ENCODE results near the gene CHST11.

Gene CHST11

GRCh38 chr12:104427547-104427938 is 29.2 kb upstream of the CHST11 start:
- Histone ChIP-seq H3K36me3 (ENCODE audit: control insufficient read depth, insufficient read depth, low read length) (no peaks in the 10 kb centered on the region), H3K27ac (ENCODE audit: low read depth, low read length) (no peak overlapping the region), H3K9ac (ENCODE audit: low read length) (no peak overlapping the region), H3K4me3 (ENCODE audit: low read depth, low read length) (no peak overlapping the region), H3K9me3 (ENCODE audit: control insufficient read depth, insufficient read depth, low read depth, low read length) (peaks cover 9% of the 10 kb centered on the region), H3K27me3 (ENCODE audit: control insufficient read depth, insufficient read depth, low read length) (no peaks in the 10 kb centered on the region), H3K4me1 (ENCODE audit: control insufficient read depth, insufficient read depth, low read length) (no peaks in the 10 kb centered on the region)

- Histone ChIP-seq H3K4me3 (ENCODE audit: low read depth, low read length) (no peak overlapping the region), H3K36me3 (ENCODE audit: control insufficient read depth, insufficient read depth, low read length) (no peaks in the 10 kb centered on the region), H3K4me1 (ENCODE audit: control insufficient read depth, insufficient read depth, low read length) (no peaks in the 10 kb centered on the region; the same call in 1 of the 2 replicates), H3K27me3 (ENCODE audit: control insufficient read depth, insufficient read depth, low read length) (no peaks in the 10 kb centered on the region), H3K27ac (ENCODE audit: low read depth, low read length) (no peak overlapping the region), H3K9ac (ENCODE audit: low read length) (no peak overlapping the region), H3K9me3 (ENCODE audit: control insufficient read depth, insufficient read depth, low read depth, low read length) (no peaks in the 10 kb centered on the region)
These were observed 23.7 kb upstream of the CHST11 start for GRCh38 chr12:104433061-104433460.

- H3K9ac ChIP-seq (ENCODE audit: low read length), result no peak overlapping the region
- H3K36me3 ChIP-seq (ENCODE audit: control insufficient read depth, insufficient read depth, low read length), result no peaks in the 10 kb centered on the region
- H3K27ac ChIP-seq (ENCODE audit: low read depth, low read length), result no peak overlapping the region
- no peaks in the 10 kb centered on the region for H3K27me3 ChIP-seq (ENCODE audit: control insufficient read depth, insufficient read depth, low read length)
- H3K4me3 ChIP-seq (ENCODE audit: low read depth, low read length), result no peak overlapping the region
- no peaks in the 10 kb centered on the region for H3K9me3 ChIP-seq (ENCODE audit: control insufficient read depth, insufficient read depth, low read depth, low read length)
- H3K4me1 ChIP-seq (ENCODE audit: control insufficient read depth, insufficient read depth, low read length), result no peaks in the 10 kb centered on the region; the same call in 1 of the 2 replicates
These were observed 22.6 kb upstream of the CHST11 start for GRCh38 chr12:104434129-104434528.

- Histone ChIP-seq H3K9ac (ENCODE audit: low read length) (no peak overlapping the region), H3K4me3 (ENCODE audit: low read depth, low read length) (no peak overlapping the region), H3K36me3 (ENCODE audit: control insufficient read depth, insufficient read depth, low read length) (no peaks in the 10 kb centered on the region), H3K27me3 (ENCODE audit: control insufficient read depth, insufficient read depth, low read length) (no peaks in the 10 kb centered on the region), H3K27ac (ENCODE audit: low read depth, low read length) (no peak overlapping the region), H3K9me3 (ENCODE audit: control insufficient read depth, insufficient read depth, low read depth, low read length) (no peaks in the 10 kb centered on the region), H3K4me1 (ENCODE audit: control insufficient read depth, insufficient read depth, low read length) (no peaks in the 10 kb centered on the region; the same call in 1 of the 2 replicates)
These were observed 21.6 kb upstream of the CHST11 start for GRCh38 chr12:104435175-104435574.

GRCh38 chr12:104435765-104436164 is 21.0 kb upstream of the CHST11 start:
- H3K4me1 ChIP-seq (ENCODE audit: control insufficient read depth, insufficient read depth, low read length), result no peaks in the 10 kb centered on the region; the same call in 1 of the 2 replicates
- no peak overlapping the region for H3K27ac ChIP-seq (ENCODE audit: low read depth, low read length)
- no peaks in the 10 kb centered on the region for H3K27me3 ChIP-seq (ENCODE audit: control insufficient read depth, insufficient read depth, low read length)
- H3K36me3 ChIP-seq (ENCODE audit: control insufficient read depth, insufficient read depth, low read length), result no peaks in the 10 kb centered on the region
- H3K9ac ChIP-seq (ENCODE audit: low read length), result no peak overlapping the region
- no peaks in the 10 kb centered on the region for H3K9me3 ChIP-seq (ENCODE audit: control insufficient read depth, insufficient read depth, low read depth, low read length)
- no peak overlapping the region for H3K4me3 ChIP-seq (ENCODE audit: low read depth, low read length)

GRCh38 chr12:104436790-104437189 is 20.0 kb upstream of the CHST11 start:
- Histone ChIP-seq H3K4me3 (ENCODE audit: low read depth, low read length) (no peak overlapping the region), H3K9ac (ENCODE audit: low read length) (no peak overlapping the region), H3K27me3 (ENCODE audit: control insufficient read depth, insufficient read depth, low read length) (no peaks in the 10 kb centered on the region), H3K36me3 (ENCODE audit: control insufficient read depth, insufficient read depth, low read length) (no peaks in the 10 kb centered on the region), H3K4me1 (ENCODE audit: control insufficient read depth, insufficient read depth, low read length) (no peaks in the 10 kb centered on the region; the same call in 1 of the 2 replicates), H3K9me3 (ENCODE audit: control insufficient read depth, insufficient read depth, low read depth, low read length) (no peaks in the 10 kb centered on the region), H3K27ac (ENCODE audit: low read depth, low read length) (no peak overlapping the region)

- Histone ChIP-seq H3K9ac (ENCODE audit: low read length) (no peak overlapping the region), H3K36me3 (ENCODE audit: control insufficient read depth, insufficient read depth, low read length) (no peaks in the 10 kb centered on the region), H3K4me1 (ENCODE audit: control insufficient read depth, insufficient read depth, low read length) (no peaks in the 10 kb centered on the region; the same call in 1 of the 2 replicates), H3K9me3 (ENCODE audit: control insufficient read depth, insufficient read depth, low read depth, low read length) (no peaks in the 10 kb centered on the region), H3K4me3 (ENCODE audit: low read depth, low read length) (no peak overlapping the region), H3K27me3 (ENCODE audit: control insufficient read depth, insufficient read depth, low read length) (no peaks in the 10 kb centered on the region), H3K27ac (ENCODE audit: low read depth, low read length) (no peak overlapping the region)
These were observed 18.6 kb upstream of the CHST11 start for GRCh38 chr12:104438134-104438533.

- Histone ChIP-seq H3K4me1 (ENCODE audit: control insufficient read depth, insufficient read depth, low read length) (no peaks in the 10 kb centered on the region; the same call in 1 of the 2 replicates), H3K36me3 (ENCODE audit: control insufficient read depth, insufficient read depth, low read length) (no peaks in the 10 kb centered on the region), H3K27ac (ENCODE audit: low read depth, low read length) (no peak overlapping the region), H3K9me3 (ENCODE audit: control insufficient read depth, insufficient read depth, low read depth, low read length) (no peaks in the 10 kb centered on the region), H3K9ac (ENCODE audit: low read length) (no peak overlapping the region), H3K27me3 (ENCODE audit: control insufficient read depth, insufficient read depth, low read length) (no peaks in the 10 kb centered on the region), H3K4me3 (ENCODE audit: low read depth, low read length) (no peak overlapping the region)
These were observed 17.6 kb upstream of the CHST11 start for GRCh38 chr12:104439137-104439536.

- Histone ChIP-seq H3K9me3 (ENCODE audit: control insufficient read depth, insufficient read depth, low read depth, low read length) (no peaks in the 10 kb centered on the region), H3K9ac (ENCODE audit: low read length) (no peak overlapping the region), H3K4me3 (ENCODE audit: low read depth, low read length) (no peak overlapping the region), H3K4me1 (ENCODE audit: control insufficient read depth, insufficient read depth, low read length) (no peaks in the 10 kb centered on the region), H3K27me3 (ENCODE audit: control insufficient read depth, insufficient read depth, low read length) (no peaks in the 10 kb centered on the region), H3K36me3 (ENCODE audit: control insufficient read depth, insufficient read depth, low read length) (no peaks in the 10 kb centered on the region), H3K27ac (ENCODE audit: low read depth, low read length) (no peak overlapping the region)
These were observed 13.7 kb upstream of the CHST11 start for GRCh38 chr12:104443008-104443407.

GRCh38 chr12:104446646-104447421 is 9.9 kb upstream of the CHST11 start:
- Histone ChIP-seq H3K9me3 (ENCODE audit: control insufficient read depth, insufficient read depth, low read depth, low read length) (no peaks in the 10 kb centered on the region), H3K27ac (ENCODE audit: low read depth, low read length) (no peak overlapping the region), H3K36me3 (ENCODE audit: control insufficient read depth, insufficient read depth, low read length) (no peaks in the 10 kb centered on the region), H3K4me3 (ENCODE audit: low read depth, low read length) (no peak overlapping the region), H3K4me1 (ENCODE audit: control insufficient read depth, insufficient read depth, low read length) (peaks cover 1% of the 10 kb centered on the region; the same call in 1 of the 2 replicates), H3K9ac (ENCODE audit: low read length) (no peak overlapping the region), H3K27me3 (ENCODE audit: control insufficient read depth, insufficient read depth, low read length) (no peaks in the 10 kb centered on the region)

GRCh38 chr12:104448031-104448430 is 8.7 kb upstream of the CHST11 start:
- Histone ChIP-seq H3K9me3 (ENCODE audit: control insufficient read depth, insufficient read depth, low read depth, low read length) (no peaks in the 10 kb centered on the region), H3K36me3 (ENCODE audit: control insufficient read depth, insufficient read depth, low read length) (no peaks in the 10 kb centered on the region), H3K4me1 (ENCODE audit: control insufficient read depth, insufficient read depth, low read length) (peaks cover 11% of the 10 kb centered on the region), H3K27me3 (ENCODE audit: control insufficient read depth, insufficient read depth, low read length) (no peaks in the 10 kb centered on the region), H3K4me3 (ENCODE audit: low read depth, low read length) (no peak overlapping the region), H3K9ac (ENCODE audit: low read length) (no peak overlapping the region), H3K27ac (ENCODE audit: low read depth, low read length) (no peak overlapping the region)

Measured in HUES6 (cell line).